ENCODE data around the gene CDC34. TPM values are rescaled to one million over a fixed set of nuclear protein-coding genes. Genes with fewer than 3 reads are reported as not detected.

Gene CDC34
- total and polyA plus RNA-seq, 9 of the 15 experiments (the other 6 are each of a cell fraction or from before 2014, with no cell fraction given) = 0.80 to 203 (median 65.5) TPM

DNA sequence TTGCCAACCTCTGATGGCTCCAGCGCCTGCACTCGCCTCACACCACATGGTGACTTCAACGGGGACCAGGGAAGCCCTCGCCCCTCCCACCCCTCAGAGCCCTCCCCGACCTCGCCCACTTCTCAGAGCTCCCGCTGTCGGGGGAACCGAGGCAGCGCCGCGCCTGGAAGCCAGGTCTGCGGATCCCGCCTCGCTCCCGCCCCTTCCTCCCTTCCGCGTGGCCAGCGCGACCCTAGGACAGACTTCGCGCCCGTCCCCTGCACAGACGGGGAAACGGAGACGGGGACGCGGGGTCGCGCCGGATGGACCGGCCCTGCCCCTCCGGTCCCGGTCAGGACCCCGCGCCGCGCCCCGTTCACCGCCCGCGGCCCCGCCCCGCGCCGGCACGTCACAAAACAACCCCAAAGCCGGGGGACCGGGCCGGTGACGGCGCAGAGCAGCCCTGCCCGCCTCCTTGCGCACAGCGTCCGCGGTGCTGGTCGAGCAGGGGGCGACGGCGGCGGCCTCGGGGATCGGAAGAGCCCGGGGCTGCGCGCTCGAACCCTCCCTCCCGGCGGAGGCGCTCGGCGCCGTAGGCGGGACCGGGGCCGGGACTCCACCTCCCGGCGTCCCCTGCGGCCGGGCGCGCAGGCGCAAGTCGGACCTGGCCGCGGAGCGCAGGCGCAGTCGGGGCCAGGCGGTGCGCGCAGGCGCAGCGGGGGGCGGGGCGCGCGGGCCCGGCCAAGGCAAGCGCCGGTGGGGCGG is 379 bp upstream of the CDC34 start (continued):
- TF ChIP-seq E2F1 (CRISPR knock-in tag; IDR thresholded peaks at IDR 0.05) (no peak), HDGF (IDR thresholded peaks at IDR 0.05) (no peak), MIER1 (IDR thresholded peaks at IDR 0.05; ENCODE audit: low read depth) (no peak), ZNF785 (CRISPR knock-in tag; IDR thresholded peaks at IDR 0.05) (no peak), ZC3H4 (CRISPR knock-in tag; IDR thresholded peaks at IDR 0.05; ENCODE audit: borderline replicate concordance) (no peak), ELF2 (CRISPR knock-in tag; IDR thresholded peaks at IDR 0.05) (0 out of 2 replicates have a peak, but pooled peaks have one; percentile 31), FOXO4 (CRISPR knock-in tag; IDR thresholded peaks at IDR 0.05) (no peak), NFXL1 (CRISPR knock-in tag; IDR thresholded peaks at IDR 0.05) (no peak), ESRRA (IDR thresholded peaks at IDR 0.05; ENCODE audit: borderline replicate concordance, low read depth) (peak; percentile 52), U2AF2 (optimal IDR thresholded peaks at IDR 0.05; ENCODE audit: low read depth, low read length) (no peak), FOSL1 (tag; conservative IDR thresholded peaks at IDR 0.05) (no peak), NR4A1 (CRISPR knock-in tag; IDR thresholded peaks at IDR 0.05) (peak; percentile 11; the same call in 1 of the 2 replicates), NR4A1 (tag; IDR thresholded peaks at IDR 0.05) (no peak), ZNF561 (CRISPR knock-in tag; conservative IDR thresholded peaks at IDR 0.05) (no peak), ZNF212 (CRISPR knock-in tag; IDR thresholded peaks at IDR 0.05) (no peak), ELF1 (tag; IDR thresholded peaks at IDR 0.05) (no peak)
- TF ChIP-seq, protein P1, sequence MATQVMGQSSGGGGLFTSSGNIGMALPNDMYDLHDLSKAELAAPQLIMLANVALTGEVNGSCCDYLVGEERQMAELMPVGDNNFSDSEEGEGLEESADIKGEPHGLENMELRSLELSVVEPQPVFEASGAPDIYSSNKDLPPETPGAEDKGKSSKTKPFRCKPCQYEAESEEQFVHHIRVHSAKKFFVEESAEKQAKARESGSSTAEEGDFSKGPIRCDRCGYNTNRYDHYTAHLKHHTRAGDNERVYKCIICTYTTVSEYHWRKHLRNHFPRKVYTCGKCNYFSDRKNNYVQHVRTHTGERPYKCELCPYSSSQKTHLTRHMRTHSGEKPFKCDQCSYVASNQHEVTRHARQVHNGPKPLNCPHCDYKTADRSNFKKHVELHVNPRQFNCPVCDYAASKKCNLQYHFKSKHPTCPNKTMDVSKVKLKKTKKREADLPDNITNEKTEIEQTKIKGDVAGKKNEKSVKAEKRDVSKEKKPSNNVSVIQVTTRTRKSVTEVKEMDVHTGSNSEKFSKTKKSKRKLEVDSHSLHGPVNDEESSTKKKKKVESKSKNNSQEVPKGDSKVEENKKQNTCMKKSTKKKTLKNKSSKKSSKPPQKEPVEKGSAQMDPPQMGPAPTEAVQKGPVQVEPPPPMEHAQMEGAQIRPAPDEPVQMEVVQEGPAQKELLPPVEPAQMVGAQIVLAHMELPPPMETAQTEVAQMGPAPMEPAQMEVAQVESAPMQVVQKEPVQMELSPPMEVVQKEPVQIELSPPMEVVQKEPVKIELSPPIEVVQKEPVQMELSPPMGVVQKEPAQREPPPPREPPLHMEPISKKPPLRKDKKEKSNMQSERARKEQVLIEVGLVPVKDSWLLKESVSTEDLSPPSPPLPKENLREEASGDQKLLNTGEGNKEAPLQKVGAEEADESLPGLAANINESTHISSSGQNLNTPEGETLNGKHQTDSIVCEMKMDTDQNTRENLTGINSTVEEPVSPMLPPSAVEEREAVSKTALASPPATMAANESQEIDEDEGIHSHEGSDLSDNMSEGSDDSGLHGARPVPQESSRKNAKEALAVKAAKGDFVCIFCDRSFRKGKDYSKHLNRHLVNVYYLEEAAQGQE (IDR thresholded peaks at IDR 0.05; ENCODE audit: borderline replicate concordance) = 0 out of 2 replicates have a peak, but pooled peaks have one; percentile 7
- TF ChIP-seq, protein P1 (CRISPR knock-in tag; IDR thresholded peaks at IDR 0.05; ENCODE audit: low read depth) = 0 out of 2 replicates have a peak, but pooled peaks have one; percentile 74

All from K562 (cell line).